GM21786 (cell line): ENCODE measurements around the gene N4BP2L2.

Experiments
- ATAC-seq: cut with Tn5 transposase; IDR thresholded peaks from one replicate; pipeline ENCODE4 v1.9.1; 2021; ENCODE audit not compliant: unreplicated experiment

N4BP2L2 gene

DNA sequence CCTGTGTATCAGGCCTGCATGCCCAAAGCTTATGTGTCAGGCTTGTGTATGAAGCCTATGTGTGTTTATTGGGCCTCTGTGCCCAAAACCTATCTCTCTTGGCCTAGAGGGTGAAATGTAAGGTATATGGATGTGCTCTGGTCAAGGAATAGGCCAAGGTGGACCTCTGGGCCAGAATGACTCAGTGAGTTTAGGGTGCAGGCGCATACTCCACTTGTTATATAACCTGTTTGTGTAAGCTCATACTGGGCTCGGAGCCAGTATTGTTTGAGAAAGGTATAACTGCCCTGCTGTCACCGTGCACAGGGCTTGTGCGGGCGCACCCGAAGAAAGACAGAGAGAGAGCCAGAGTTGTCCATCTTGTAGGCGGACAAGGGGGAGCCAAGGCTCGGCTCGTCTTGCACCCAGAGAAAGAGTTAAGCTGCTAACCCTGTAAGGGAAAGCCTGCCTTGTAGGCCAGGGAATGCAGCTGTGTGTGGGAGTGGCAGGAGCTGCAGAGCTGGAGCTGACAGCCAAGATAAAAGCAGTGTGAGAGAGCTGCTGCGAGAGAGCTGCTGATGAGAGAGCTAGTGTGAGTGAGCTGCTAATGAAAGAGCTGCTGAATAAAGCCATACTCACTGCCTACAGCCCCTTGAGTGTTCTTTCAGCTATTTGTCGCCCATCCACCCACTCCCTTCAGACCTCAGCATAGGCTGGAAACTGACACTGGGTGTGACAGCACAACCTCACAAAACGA is 67.2 kb downstream of the N4BP2L2 start:
- ATAC-seq = no peak

DNA sequence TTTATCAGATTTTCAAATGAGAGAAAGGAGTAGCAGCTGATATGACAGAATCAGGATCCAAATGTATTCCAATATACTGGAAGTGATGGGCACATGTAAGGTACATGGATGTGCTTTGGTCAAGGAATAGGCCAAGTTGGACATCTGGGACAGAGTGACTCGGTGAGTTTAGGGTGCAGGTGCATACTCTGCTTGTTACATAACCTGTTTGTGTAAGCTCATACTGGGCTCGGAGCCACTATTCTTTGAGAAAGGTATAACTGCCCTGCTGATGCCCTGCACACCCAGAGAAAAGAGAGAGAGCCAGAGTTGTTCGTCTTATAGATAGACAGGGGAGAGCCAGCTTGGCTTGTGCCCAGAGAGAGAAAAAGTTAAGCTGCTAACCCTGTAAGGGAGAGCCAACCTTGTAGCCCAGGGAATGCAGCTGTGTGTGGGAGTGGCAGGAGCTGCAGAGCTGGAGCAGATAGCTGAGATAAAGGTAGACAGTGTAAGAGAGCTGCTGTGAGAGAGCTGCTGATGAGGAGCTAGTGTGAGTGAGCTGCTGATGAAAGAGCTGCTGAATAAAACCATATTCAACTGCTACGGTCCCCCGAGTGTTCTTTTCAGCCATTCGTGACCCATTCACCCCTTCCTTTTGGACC is 70.0 kb downstream of the N4BP2L2 start:
- ATAC-seq = no peak

DNA sequence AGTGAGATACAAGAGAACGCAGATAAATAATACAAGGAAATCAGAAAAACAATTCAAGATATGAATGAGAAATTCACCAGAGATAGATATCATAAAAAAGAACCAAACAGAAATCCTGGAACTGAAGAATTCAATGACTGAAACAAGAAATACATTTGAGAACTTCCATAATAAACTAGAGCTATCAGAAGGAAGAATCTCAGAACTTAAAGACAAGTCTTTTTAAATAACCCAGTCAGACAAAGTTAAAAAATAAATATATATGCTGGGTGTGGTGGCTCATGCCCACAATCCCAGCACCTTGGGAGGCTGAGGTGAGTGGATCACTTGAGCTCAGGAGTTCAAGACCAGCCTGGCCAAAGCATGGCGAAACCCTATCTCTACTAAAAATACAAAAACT is 82.0 kb downstream of the N4BP2L2 start:
- ATAC-seq = no peak

DNA sequence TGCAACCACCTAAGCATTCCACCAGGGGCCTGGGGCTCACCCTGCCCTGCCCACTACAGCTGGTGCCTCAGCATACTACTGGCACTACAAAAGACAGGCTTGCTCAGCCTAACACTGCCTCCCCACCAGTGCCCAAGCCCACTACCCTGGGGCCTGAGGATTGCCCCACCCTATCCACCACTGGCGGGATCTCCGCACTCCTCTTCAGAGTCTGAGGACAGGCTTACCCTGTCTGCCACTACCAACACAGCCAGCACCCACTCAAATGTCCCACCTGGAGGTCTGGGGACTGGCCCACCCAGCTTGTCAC is 83.0 kb downstream of the N4BP2L2 start:
- no peak for ATAC-seq

DNA sequence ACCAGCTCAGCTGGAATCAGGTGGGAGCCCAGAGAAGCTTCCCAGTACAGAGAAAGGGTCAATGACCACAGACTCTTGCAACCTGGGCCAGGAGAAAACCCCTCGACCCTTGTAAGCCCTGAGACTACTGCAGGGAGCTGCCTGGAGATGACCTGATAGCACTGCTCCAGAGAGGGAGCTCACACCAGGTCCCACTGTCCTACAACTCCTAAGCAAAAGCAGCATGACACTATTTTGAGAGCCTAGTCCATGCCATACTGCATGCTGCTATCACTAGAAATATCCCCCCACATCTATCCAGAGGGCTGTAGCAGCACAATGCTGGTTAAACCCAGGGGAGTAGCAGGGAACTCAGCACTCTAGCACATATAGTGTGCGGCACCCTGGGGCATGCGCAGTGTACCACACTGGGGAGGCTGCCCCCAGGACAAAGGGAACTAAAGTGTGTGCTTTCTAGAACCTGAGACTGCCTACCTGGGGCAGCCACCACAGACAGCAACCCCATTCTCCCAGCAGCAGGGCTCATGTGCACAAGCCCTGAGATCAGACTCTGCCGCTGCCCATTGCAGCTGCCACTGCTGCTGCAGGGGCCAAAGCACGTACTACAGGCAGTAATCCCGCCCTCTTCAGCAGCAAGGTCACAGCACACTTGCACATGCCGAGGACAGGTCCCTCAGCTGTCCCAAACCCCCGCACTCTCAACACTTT is 83.6 kb downstream of the N4BP2L2 start:
- ATAC-seq = no peak

DNA sequence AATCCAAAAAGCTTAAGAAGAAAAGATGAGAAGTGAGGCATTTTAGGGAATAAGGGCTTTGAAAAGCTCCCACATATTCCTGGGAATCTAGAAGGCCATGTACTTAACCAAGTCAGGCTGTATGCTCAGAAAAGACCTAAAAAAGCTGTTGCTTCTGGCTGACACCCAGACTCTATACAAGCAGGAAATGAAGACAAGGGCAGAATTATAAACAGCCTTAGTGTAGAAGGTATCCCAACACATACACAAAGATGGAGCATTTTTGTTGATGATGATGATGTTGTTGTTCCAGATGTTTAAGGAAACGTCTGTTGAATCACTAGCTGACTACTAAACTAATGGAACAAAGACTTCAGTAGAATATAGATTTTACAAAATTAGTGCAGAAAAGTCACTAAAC is 84.6 kb downstream of the N4BP2L2 start:
- ATAC-seq = no peak

DNA sequence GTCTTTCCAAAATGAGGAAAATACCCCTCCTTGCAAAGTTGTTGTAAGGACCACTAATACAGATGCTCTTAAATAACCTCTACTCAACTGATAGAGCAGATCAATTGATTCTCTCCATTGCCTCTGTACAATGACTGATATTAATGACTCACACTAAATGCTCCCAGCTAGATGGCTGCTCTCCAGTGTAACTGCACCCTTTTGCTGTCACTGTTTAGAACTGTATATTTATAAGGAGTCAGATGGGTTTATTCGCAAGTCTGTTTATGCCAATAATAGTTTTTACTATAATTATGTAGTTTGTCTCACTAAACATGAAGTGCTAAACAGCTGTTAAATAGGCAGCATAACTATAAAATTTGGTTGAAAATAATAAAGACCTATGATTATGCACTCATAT is 89.6 kb downstream of the N4BP2L2 start:
- no peak for ATAC-seq

DNA sequence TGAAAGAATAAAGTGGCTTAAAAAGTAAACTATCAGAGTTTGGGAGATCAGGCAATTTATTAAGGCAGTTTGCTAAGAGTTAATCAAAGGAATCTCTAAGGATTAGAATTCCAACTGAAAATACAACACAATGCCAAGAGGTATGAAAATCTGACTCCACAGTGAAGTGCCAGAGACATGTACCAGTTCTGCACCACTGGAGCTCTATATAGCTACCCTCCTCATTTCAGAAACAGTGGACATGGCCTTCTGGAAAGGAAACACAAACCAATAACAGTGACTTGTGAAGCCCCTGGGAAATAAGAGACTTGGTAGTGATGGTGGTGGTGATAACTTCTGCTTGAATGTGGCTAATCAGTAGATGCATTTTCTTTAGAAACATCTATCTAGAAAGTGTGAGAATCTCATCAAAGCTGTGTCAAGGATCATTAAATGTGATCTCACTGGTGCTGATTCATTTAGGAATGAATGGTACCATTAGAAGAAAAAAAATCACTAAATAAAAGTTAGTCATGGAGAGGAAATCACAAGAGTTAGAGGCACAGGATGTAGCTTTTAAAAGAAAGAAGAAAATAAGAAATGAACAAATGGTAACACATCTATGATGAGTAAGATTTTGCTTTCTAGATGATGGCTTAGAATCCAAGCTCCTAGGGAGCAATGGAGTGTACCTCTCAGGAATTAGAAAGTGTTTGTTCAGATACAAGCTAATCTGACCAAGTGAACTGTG is 90.5 kb downstream of the N4BP2L2 start:
- no peak for ATAC-seq

DNA sequence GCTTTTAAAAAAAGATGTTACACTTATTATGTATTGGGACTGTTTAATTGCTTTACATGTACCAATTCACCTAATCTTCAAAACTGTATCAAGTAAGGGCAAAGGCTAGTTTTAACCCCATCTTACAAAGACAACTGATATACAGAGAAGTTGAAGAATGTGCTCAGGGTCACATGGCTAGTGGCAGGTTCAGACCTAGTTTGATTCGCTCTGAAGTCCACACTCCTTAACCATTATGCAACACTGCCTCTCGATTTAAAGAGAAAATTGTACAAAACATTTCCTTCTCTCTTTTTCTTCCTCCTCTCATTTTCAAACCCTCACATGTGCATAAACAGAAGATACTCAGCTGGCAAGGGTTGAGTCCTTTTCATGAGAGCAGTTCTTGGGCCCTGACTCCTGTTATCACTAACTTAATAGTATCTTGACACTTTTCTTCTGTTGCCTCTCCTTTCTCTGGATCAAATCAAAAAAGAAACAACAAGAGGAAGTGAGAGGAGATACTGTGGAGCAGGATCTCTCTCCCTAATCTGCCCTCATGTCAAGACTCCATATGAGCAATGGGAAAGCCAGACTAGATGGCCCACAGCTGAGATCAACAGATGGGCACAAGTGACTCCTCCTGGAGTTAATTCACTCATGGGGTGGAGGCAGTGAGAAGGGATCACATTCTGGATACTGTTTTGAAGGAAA is 91.7 kb downstream of the N4BP2L2 start:
- ATAC-seq = no peak

DNA sequence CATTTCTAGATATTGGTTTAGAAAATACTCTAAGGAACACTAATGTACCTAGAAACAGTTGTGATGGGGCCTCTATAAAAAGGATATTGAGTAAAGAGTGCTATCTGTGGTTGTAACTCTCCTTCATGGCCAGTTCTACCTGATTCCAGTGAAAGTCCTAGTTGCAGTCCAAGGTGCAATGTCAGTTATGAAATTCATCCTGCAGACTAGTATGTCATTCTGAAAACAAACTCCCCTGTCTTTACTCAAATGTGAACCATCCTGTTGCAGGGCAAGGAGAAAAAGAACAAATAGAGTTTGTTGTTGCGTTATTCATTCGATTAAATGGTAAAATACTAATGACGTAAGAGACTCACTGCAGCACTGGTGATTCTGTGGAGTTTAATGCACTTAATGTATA is 92.4 kb downstream of the N4BP2L2 start:
- ATAC-seq = no peak

DNA sequence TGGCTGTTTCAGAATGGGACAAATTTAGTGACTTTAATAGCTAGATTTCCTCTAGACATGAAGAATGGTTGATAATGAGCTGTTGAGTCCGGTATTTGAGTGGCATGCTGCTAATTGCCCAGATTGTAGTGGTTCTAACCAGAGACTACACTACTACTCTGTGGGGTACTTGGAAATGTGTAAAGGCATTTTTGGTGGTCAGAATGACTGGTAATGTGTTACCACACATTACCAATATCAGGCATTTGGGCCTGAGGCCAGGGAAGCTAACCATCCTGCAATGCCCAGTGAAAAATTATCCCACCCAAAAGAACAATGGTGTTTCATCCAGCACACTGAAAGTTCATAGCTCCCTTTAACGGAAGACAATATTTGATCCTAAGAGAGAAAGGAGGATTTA is 93.1 kb downstream of the N4BP2L2 start:
- no peak for ATAC-seq

DNA sequence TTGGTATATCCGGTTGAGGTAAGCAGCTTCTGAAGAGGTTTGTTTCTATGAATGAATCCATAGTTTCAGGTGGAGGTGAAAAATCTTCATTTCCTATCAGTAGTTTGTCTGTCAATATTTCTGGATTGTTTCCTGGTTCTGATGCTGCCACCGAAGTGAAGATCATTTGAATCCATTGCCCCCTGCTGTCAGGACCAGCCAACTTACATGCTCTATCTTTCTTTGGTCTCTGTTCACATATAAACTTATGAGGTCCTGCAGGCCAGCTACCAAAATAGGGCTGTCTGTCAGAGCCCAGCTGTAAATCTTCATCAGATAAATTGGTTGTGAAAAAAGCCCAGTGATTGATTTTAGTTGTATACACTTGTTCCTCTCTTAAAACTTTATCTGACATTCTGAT is 95.5 kb downstream of the N4BP2L2 start:
- peak; percentile 59 for ATAC-seq

DNA sequence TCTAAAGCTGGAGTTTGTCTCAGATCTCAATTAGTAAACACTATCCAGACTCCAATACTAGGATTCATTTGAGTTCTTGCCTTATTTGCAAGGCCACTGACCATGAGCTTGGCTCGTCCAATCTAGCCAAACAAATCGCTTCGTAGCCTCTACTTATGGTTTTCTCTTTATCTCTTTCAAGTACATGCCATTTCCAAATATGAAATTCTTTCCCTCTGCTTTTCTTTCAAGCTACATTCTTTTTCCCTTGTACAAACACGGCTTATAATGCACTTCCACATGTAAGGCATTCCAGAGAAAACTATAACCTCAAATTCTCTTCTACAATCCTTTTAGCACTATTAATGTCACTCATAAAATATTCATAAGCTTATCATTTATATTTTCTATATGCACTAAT is 99.7 kb downstream of the N4BP2L2 start:
- no peak for ATAC-seq

DNA sequence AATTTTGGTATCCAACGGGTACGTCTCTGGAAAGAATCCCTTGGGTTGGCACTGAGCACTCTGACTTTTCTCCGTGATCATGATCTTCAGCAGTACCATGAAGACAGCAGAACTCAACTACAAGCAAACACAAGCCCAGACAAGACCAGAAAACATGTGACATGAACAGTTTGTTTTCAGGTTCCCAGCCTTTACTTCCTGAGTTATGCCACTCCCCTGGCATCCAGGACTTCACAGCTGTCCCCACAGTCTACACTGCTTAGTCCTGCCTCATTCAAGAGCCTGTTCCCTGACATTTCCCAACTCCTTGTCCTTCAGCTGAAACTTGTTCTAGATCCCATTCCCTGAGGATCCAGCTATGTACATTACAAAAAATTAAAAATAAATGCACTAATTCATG is 105.7 kb downstream of the N4BP2L2 start:
- ATAC-seq = no peak

DNA sequence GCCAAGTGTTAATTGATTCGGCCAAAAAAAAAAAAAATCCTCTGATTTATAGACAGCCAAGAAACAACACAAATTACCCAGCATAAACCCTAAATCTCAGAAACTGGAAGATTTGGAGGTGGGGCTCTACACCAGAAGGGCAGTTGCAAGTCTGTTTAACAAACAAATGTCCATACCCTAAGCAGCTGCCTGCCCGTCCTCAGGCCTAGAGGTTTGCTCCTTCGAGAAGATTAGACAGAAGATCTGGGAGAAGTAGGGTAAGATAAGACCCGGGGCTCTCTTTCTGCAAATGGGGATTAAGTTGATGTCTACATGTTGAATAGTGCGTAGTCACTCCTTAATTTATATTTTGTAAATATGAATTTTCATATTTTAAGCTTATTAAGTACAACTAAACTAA is 107.2 kb downstream of the N4BP2L2 start:
- ATAC-seq = no peak

DNA sequence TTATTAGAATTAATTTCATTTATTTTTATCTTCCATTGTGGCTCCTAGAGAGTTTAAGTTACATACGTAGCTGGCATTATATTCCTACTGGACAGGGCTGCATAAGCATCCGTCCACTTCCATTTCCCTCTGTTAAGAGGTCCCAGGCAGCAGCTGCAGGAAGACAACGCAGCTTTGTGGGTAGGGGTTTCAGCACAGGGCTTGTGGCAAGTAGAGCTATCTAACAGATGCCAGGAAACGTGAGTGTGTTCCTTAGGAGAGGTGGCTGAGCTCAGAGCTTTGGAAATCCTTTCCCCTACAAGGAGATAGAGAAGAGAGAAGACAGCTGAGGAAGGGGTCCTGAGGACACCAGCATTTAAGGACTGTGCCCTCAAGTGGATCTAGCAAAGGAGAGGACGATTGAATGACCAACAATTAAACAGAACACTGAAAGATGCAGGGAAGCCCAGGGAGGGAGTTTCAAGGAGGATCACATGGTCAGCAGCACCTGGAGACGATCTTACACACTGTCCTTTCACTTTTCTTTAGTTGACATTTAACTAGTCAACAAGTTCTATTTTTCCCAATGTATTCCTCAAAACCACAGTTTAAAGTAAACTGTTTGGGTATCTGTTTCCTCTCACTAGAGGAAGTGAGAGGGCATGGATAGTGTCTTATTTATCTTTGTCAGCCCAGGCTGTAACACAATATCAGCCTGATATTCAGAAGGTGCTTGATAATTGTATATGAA is 108.4 kb downstream of the N4BP2L2 start:
- no peak for ATAC-seq

DNA sequence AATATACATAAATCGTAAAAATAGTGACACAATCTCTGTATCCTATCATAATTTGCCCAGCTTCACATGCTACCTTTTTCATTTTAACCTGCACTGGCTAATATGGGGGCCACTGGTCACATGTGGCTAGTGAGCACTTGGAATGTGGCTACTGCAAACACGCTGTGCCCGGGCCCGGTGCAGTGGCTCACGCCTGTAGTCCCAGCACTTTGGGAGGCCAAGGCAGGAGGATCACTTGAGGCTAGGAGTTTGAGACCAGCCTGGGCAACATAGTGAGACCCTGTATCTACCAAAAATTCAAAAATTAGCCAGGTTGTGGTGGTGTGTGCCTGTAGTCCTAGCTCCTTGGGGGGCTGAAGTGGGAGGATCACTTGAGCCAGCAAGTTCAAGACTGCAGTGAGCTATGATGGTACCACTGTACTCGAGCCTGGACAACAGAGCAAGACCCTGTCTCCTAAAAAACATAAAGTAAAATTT is 109.1 kb downstream of the N4BP2L2 start:
- ATAC-seq = no peak

DNA sequence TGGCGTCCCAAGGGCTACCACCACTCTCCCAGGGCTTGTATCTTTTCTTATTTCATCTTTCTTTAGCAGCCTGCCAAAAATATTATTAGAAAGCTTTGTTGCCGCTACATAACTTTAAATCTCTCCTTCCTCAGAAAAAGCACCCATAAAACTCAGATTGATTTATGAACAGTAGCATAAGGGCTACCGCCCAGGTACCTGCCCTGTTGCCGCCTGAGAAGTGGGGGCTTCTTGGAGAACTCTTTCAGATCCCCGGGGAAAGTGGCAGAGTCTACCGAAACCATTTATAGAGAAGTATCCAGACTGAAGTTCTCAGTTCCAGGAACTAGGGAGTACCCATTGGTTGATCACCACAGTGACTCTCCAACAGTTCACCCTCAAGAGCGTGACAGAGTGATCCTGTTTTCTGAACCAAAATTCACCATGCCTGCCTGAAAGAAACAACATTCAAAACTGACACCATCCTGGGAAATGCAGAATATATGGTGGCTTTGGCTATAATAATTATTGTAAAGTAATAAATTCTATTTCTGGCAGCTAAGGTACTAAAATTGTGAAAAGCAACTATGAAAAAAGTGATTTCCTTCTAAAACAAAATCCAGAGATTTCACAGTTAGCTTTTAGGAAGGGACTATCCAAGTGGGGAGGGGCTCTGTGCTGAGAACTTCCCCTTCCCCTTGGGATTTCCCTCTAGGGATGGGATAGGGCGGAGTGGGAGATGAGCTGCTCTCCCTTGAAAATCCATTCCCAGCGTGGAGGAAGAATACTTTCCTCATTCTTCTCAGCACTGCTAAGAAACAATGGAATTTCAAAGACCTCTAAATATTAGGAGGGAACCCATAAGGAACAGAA is 109.8 kb downstream of the N4BP2L2 start:
- ATAC-seq = no peak

DNA sequence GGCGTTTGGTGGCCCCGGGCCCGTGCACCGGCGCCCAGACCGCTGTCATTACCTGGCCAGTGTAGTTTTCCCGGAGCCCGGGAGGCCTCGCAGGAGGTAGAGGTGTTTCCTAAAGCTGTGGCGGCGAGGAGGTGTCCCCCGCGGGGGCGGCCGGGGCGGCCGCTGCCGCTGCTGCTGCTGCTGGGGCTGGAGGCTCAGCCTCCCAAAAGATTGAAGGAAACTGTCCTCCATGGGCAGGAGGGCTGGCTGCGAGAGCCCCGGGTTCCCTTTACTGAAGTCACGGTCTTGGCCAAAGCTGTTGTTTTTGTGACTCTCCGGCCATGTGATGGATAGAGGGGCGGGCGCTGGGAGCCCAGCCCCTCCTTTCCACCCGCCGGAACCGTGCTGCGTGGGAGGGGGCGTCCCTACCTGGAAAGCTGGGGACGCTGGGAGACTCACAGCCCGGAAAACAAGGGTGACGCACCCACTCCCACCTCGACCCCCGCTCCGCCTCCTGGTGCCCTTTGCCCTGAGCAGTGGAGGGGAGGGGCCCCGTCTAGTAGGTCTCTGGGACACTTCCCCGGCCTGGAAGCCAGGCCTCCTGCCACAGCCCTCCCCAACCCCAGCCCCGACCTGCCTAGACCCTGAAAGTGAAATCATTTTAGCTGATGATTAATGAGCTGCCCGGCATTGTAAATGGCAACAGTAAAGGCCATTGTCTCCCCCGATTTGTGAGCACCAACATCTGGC is 110.6 kb downstream of the N4BP2L2 start, which contains the start of gene N4BP2L1:
TSS of gene N4BP2L1 (minus strand) at position 279 of the 729 bp plus-strand sequence. CDS start at position 231, 48 bp downstream.
- peak; percentile 64 for ATAC-seq
